GM13977 (cell line): ENCODE results near the gene ASH1L.

Experiments
- DNase-seq: peaks from one replicate; pipeline ENCODE4 v3.0.0; 2012; ENCODE audit warnings: low spot score
- in situ Hi-C: fragments of 300-500 bp; cut with MboI; formaldehyde crosslinking; loops from one replicate; pipeline ENCODE4 v1.12.0; 2022; ENCODE audit warnings: low sequenced_read_pairs, low pct_unique_long_range_greater_than_20kb, mixed read lengths, inconsistent platforms; ENCODE audit not compliant: unreplicated experiment
- TF ChIP-seq, protein P1 (sequence below): IDR thresholded peaks from 2 replicates; pipeline ENCODE4 v1.5.1; 2012; ENCODE audit warnings: mild to moderate bottlenecking, control low read depth; ENCODE audit not compliant: insufficient read depth; ENCODE audit errors: extremely low read depth, missing control alignments

ASH1L gene

DNA sequence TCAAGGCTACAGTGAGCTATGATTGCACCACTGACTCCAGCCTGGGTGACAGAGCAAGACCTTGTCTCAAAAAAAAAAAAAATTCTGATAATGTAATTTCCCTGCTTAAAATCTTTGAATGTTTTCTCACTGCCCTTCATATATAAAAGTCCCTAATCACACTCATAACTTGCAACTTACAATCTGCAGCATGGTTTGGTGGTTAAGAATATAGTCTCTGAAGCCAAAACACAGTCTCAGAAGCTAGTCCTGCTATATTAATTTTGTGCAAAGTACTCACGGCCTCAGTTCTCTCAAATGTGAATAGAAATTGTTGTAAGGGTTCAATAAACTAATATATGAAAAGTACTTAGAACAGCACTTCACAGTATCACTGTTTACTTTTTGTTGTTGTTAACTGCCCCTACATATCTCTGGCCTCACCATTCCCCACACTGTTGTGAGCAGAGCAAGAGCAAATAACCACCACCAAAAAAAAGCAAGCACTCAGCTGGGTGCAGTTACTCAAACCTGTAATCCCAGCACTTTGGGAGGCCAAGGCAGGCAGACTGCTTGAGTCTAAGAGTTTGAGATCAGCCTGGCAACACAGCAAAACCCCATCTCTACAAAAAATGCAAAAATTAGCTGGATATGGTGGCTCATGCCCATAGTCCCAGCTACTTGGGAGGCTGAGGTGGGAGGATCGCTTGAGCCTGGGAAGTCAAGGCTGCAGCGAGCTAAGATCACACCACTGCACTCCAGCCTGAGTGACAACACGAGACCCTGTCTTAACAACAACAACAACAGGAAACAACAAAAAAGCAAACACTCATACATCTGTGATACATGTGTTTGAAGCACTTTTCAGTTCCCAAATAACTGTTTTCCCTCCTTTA lies 22.4 kb downstream of the ASH1L start:
- TF ChIP-seq, protein P1, sequence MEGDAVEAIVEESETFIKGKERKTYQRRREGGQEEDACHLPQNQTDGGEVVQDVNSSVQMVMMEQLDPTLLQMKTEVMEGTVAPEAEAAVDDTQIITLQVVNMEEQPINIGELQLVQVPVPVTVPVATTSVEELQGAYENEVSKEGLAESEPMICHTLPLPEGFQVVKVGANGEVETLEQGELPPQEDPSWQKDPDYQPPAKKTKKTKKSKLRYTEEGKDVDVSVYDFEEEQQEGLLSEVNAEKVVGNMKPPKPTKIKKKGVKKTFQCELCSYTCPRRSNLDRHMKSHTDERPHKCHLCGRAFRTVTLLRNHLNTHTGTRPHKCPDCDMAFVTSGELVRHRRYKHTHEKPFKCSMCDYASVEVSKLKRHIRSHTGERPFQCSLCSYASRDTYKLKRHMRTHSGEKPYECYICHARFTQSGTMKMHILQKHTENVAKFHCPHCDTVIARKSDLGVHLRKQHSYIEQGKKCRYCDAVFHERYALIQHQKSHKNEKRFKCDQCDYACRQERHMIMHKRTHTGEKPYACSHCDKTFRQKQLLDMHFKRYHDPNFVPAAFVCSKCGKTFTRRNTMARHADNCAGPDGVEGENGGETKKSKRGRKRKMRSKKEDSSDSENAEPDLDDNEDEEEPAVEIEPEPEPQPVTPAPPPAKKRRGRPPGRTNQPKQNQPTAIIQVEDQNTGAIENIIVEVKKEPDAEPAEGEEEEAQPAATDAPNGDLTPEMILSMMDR: no peak
- no peak for DNase-seq
- in situ Hi-C loops: no loop called here

DNA sequence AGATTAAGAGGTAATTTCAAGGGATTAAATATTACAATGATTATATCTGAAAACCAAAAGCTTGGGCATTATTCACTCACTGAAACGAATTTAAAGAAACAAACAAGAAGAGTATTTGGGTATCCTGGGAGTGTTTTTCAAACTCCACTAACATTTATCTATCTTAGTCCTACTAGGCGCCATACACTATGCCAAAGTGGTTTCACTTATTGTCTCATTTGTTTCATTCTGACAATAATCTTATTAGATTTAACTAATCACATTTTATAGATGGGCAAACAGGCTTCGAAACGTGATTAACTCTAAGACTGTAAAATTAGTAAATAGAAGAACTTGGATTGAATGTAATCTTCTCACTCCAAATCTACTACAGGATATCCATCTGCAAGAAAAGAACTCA lies 25.4 kb downstream of the ASH1L start:
- TF ChIP-seq, protein P1: no peak
- in situ Hi-C loops: no loop called here
- no peak for DNase-seq

DNA sequence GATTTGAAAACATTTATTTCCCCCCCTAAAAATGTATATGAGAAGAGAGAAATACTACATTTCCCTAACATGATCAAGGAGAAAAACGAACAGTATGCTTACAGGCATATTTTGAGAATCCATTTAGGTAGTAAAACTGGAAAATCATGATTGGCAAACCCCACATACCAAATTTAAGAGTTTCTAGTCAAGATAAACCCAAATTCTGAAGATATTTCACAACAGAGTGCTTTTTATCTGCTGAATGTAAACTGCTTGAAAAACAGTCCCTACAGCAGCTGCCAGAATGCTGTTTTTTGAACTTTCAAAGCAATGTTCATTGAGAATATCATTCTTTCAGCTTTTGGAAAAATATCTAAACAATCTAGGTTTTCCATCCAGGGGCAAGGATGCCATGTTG lies 31.0 kb downstream of the ASH1L start:
- TF ChIP-seq, protein P1: no peak
- in situ Hi-C loops: no loop called here
- no peak for DNase-seq

GRCh38 chr1:155529929-155530328 lies 32.7 kb downstream of the ASH1L start:
- TF ChIP-seq, protein P1: no peak
- in situ Hi-C loops: no loop called here
- no peak for DNase-seq

DNA sequence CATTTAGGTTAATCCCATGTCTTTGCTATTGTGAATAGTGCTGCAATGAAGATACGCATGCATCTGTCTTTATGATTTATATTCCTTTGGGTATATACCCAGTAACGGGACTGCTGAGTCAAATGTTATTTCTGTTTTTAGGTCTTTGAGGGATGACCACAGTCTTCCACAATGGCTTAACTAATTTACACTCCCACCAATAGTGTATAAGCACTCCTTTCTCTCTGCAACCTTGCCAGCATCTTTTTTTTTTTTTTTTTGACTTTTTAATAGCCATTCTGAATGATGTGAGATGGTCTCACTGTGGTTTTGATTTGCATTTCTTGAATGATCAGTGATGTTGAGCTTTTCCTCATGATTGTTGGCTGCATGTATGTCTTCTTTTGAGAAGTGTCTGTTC lies 33.5 kb downstream of the ASH1L start:
- no peak for DNase-seq
- in situ Hi-C loops: no loop called here
- TF ChIP-seq, protein P1: no peak

- no peak for DNase-seq
- in situ Hi-C loops: no loop called here
- TF ChIP-seq, protein P1: no peak
Measured at GRCh38 chr1:155527677-155528076, 34.9 kb downstream of the ASH1L start.
